GM12872 (cell line): ENCODE data around the gene RPL38.

ENCODE experiments used
- CTCF ChIP-seq: IDR thresholded peaks from 3 replicates; pipeline ENCODE4 v1.5.1; 2011; ENCODE audit warnings: low read depth, mild to moderate bottlenecking, low read length, moderate library complexity; ENCODE audit not compliant: insufficient read depth

RPL38 gene

GRCh38 chr17:74231928-74232907, 28.7 kb downstream of the RPL38 start:
- no peak for TF ChIP-seq CTCF

- no peak for TF ChIP-seq CTCF
Measured at GRCh38 chr17:74233937-74234336, 30.5 kb downstream of the RPL38 start.

GRCh38 chr17:74234486-74234885, 31.0 kb downstream of the RPL38 start:
- TF ChIP-seq CTCF, result no peak

- TF ChIP-seq CTCF, result no peak
Measured at GRCh38 chr17:74235040-74235581, 31.6 kb downstream of the RPL38 start.

GRCh38 chr17:74235911-74236371, 32.5 kb downstream of the RPL38 start:
- TF ChIP-seq CTCF, result no peak

- TF ChIP-seq CTCF, result no peak
Measured at GRCh38 chr17:74237321-74237720, 33.8 kb downstream of the RPL38 start.

GRCh38 chr17:74239172-74239571, 35.7 kb downstream of the RPL38 start:
- no peak for TF ChIP-seq CTCF
